NB4 (cell line): ENCODE results near the gene ETV5.

ENCODE experiments used
- CTCF ChIP-seq: IDR thresholded peaks from one replicate; pipeline ENCODE4 v1.5.1; 2012; ENCODE audit warnings: low read depth, low read length
- POLR2A ChIP-seq: IDR thresholded peaks from 2 replicates; pipeline ENCODE4 v1.6.1; 2011; ENCODE audit warnings: mild to moderate bottlenecking; ENCODE audit not compliant: insufficient read length; ENCODE audit errors: extremely low read depth

- no peak for TF ChIP-seq CTCF
- TF ChIP-seq POLR2A: no peak
These were observed 107.0 kb downstream of the ETV5 start for GRCh38 chr3:186001842-186002241.
